GM12878 (cell line): ENCODE data around the gene P2RX1.

Source experiments
- HDAC2 ChIP-seq: fragments of 200-600 bp; sonication (generic); IDR thresholded peaks from 2 replicates; pipeline ENCODE4 v1.6.1; 2017
- NR2C2 ChIP-seq: IDR thresholded peaks from 2 replicates; pipeline ENCODE4 v1.6.1; 2011; ENCODE audit warnings: borderline replicate concordance, low read depth; ENCODE audit not compliant: control insufficient read depth, insufficient read length
- POLR2AphosphoS5 ChIP-seq: IDR thresholded peaks from 2 replicates; pipeline ENCODE4 v1.6.1; 2011; ENCODE audit warnings: mild to moderate bottlenecking, low read length, inconsistent platforms
- ZZZ3 ChIP-seq: IDR thresholded peaks from 2 replicates; pipeline ENCODE4 v1.6.1; 2011; ENCODE audit warnings: low read depth; ENCODE audit not compliant: control insufficient read depth, insufficient read length
- TF ChIP-seq, protein P1 (sequence below), 3 experiments: IDR thresholded peaks in 2 of 3; conservative IDR thresholded peaks in 1 of 3; 2 replicates each; pipeline ENCODE4 v1.5.1; 2011; ENCODE audit warnings: low read depth in 3 of 3, low read length in 3 of 3, mild to moderate bottlenecking in 3 of 3, control low read depth in 2 of 3, moderate library complexity in 2 of 3, inconsistent platforms in 1 of 3, mixed read lengths in 1 of 3; ENCODE audit not compliant: control insufficient read depth in 2 of 3, insufficient read depth in 1 of 3; ENCODE audit errors: extremely low read depth in 1 of 3
- TF ChIP-seq, protein P2 (sequence below): IDR thresholded peaks from 2 replicates; pipeline ENCODE4 v1.6.1; 2011; ENCODE audit warnings: low read depth, mild to moderate bottlenecking, low read length, moderate library complexity, borderline replicate concordance; ENCODE audit errors: extremely low read depth

DNA sequence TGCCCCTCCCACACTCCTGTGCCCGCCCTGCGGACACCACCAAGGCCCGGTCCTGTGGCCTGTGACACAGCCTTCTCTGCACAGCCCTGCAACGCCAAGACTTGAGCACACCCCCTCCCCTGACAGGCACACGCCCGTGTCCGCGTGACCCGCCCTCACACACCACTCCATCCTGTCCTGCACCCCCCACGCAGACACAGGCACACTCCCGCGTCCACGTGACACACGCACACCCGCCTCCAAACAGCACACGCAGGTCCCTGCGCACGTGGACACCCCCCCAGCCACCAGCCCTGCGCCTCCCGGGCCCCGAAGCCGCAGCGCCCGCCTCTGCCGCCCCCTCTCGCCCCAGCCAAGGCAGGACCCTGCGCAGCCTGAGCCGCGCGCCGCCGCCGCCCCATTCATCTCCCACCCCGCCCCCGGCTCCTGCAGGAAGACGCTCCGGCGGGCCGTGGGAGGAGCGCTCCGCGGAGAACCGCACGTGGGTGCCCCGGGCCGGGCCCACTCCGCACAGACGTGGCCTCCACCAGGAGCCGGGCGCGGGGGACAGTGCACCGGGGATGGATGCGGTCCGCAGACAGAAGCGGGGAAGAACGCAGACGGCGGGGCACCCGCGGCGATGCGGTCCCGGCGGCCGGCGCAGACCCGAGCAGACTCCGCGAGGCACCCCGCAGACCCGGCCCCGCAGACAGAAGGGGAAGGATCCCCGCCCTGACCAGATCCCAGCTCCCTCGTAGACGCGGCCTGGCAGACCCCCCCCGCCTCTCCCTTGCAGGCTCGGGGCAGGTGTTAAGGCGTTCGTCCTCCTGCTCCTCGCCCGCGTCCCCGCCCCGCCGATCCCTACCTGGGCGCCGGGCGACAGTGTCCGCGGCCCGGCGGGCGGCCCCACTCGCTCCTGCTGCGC is 23.9 kb downstream of the P2RX1 start:
- TF ChIP-seq POLR2AphosphoS5 (no peak), NR2C2 (no peak), HDAC2 (no peak), ZZZ3 (no peak)
- TF ChIP-seq, protein P1, sequence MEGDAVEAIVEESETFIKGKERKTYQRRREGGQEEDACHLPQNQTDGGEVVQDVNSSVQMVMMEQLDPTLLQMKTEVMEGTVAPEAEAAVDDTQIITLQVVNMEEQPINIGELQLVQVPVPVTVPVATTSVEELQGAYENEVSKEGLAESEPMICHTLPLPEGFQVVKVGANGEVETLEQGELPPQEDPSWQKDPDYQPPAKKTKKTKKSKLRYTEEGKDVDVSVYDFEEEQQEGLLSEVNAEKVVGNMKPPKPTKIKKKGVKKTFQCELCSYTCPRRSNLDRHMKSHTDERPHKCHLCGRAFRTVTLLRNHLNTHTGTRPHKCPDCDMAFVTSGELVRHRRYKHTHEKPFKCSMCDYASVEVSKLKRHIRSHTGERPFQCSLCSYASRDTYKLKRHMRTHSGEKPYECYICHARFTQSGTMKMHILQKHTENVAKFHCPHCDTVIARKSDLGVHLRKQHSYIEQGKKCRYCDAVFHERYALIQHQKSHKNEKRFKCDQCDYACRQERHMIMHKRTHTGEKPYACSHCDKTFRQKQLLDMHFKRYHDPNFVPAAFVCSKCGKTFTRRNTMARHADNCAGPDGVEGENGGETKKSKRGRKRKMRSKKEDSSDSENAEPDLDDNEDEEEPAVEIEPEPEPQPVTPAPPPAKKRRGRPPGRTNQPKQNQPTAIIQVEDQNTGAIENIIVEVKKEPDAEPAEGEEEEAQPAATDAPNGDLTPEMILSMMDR (IDR thresholded peaks at IDR 0.05 in 2 of 3, conservative IDR thresholded peaks at IDR 0.05 in 1 of 3; ENCODE audit: control insufficient read depth in 2 of 3, extremely low read depth in 1 of 3, insufficient read depth in 1 of 3, low read depth in 3 of 3, low read length in 3 of 3), result no peak
- TF ChIP-seq, protein P2, sequence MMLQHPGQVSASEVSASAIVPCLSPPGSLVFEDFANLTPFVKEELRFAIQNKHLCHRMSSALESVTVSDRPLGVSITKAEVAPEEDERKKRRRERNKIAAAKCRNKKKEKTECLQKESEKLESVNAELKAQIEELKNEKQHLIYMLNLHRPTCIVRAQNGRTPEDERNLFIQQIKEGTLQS, result no peak
